HCT116 (cell line): ENCODE results near the gene FXYD6.

Experiments
- CEBPB ChIP-seq: IDR thresholded peaks from 2 replicates; pipeline ENCODE4 v1.6.1; 2012; ENCODE audit warnings: low read depth
- CTCF ChIP-seq, 3 experiments: fragments of 200-600 bp in 1 of 3; sonication (generic) in 1 of 3; IDR thresholded peaks in 2 of 3; conservative IDR thresholded peaks in 1 of 3; 2 replicates each; pipeline ENCODE4 v1.5.1; 2012 to 2017; ENCODE audit warnings: low read depth in 2 of 3, low read length in 2 of 3, antibody characterized with exemption in 1 of 3, borderline replicate concordance in 1 of 3, control low read depth in 1 of 3, mild to moderate bottlenecking in 1 of 3, mixed read lengths in 1 of 3, mixed run types in 1 of 3, moderate library complexity in 1 of 3; ENCODE audit not compliant: insufficient read depth in 1 of 3
- EGR1 ChIP-seq: IDR thresholded peaks from 2 replicates; pipeline ENCODE4 v1.6.1; 2012; ENCODE audit warnings: low read depth
- EZH2 ChIP-seq: fragments of 200-600 bp; sonication (generic); IDR thresholded peaks from 2 replicates; pipeline ENCODE4 v1.6.1; 2017; ENCODE audit warnings: antibody characterized with exemption, mixed run types
- POLR2A ChIP-seq: IDR thresholded peaks from 2 replicates; pipeline ENCODE4 v1.7.0; 2011; ENCODE audit warnings: borderline replicate concordance; ENCODE audit not compliant: insufficient read depth, insufficient read length; ENCODE audit errors: extremely low read depth
- REST ChIP-seq: IDR thresholded peaks from 2 replicates; pipeline ENCODE4 v1.6.1; 2012; ENCODE audit warnings: low read depth
- SIN3A ChIP-seq: IDR thresholded peaks from 2 replicates; pipeline ENCODE4 v1.6.1; 2012; ENCODE audit warnings: low read depth
- SP1 ChIP-seq: IDR thresholded peaks from 2 replicates; pipeline ENCODE4 v1.6.1; 2012; ENCODE audit warnings: low read depth
- TCF7L2 ChIP-seq: IDR thresholded peaks from 2 replicates; pipeline ENCODE4 v1.7.0; 2011; ENCODE audit warnings: borderline replicate concordance, inconsistent platforms; ENCODE audit not compliant: insufficient read depth, insufficient read length; ENCODE audit errors: extremely low read depth

- TF ChIP-seq CTCF (IDR thresholded peaks at IDR 0.05 in 2 of 3, conservative IDR thresholded peaks at IDR 0.05 in 1 of 3; ENCODE audit: borderline replicate concordance in 1 of 3, insufficient read depth in 1 of 3, low read depth in 2 of 3, low read length in 2 of 3) (no peak), SP1 (no peak), SIN3A (no peak), POLR2A (no peak), CEBPB (no peak), REST (no peak), EGR1 (no peak), EZH2 (no peak), TCF7L2 (no peak)
Measured at GRCh38 chr11:117795638-117796455, 80.6 kb downstream of the FXYD6 start.
